NT2/D1 (cell line): ENCODE measurements around the gene APBA2.

Experiments
- DNase-seq: peaks from one replicate; pipeline ENCODE4 v3.0.0-alpha.2; 2011; ENCODE audit warnings: low read depth, low spot score
- H3K27me3 ChIP-seq: 2 replicates; pipeline ENCODE4 v1.6.0; 2011; ENCODE audit warnings: mild to moderate bottlenecking; ENCODE audit not compliant: insufficient read length, insufficient read depth
- H3K36me3 ChIP-seq: 2 replicates; pipeline ENCODE4 v1.6.1; 2011; ENCODE audit warnings: mild to moderate bottlenecking, low read length, mixed read lengths; ENCODE audit not compliant: insufficient read depth, insufficient read length
- H3K4me1 ChIP-seq: 2 replicates; pipeline ENCODE4 v1.5.1; 2011; ENCODE audit not compliant: insufficient read depth, insufficient read length
- H3K4me3 ChIP-seq: 2 replicates; pipeline ENCODE4 v1.5.1; 2011; ENCODE audit warnings: low read depth; ENCODE audit not compliant: insufficient read length
- H3K9ac ChIP-seq: 2 replicates; pipeline ENCODE4 v1.6.0; 2011; ENCODE audit warnings: low read depth; ENCODE audit not compliant: insufficient read length
- H3K9me3 ChIP-seq: 2 replicates; pipeline ENCODE4 v1.5.1; 2011; ENCODE audit warnings: mild to moderate bottlenecking, low read length; ENCODE audit not compliant: insufficient read depth
- SUZ12 ChIP-seq: IDR thresholded peaks from 2 replicates; pipeline ENCODE4 v1.6.1; 2011; ENCODE audit not compliant: insufficient read length, insufficient read depth; ENCODE audit errors: extremely low read depth
- YY1 ChIP-seq: IDR thresholded peaks from 2 replicates; pipeline ENCODE4 v1.6.1; 2011; ENCODE audit not compliant: insufficient read length, insufficient read depth
- ZNF274 ChIP-seq: IDR thresholded peaks from 2 replicates; pipeline ENCODE4 v1.6.1; 2011; ENCODE audit warnings: mild to moderate bottlenecking, low read depth, low read length

Gene APBA2

GRCh38 chr15:29050870-29051269 lies 165.1 kb downstream of the APBA2 start:
- H3K9me3 ChIP-seq: peaks cover 11% of the 10 kb centered on the region; the same call in 1 of the 2 replicates
- no peaks in the 10 kb centered on the region for H3K36me3 ChIP-seq
- no peak overlapping the region for H3K9ac ChIP-seq
- no peaks in the 10 kb centered on the region for H3K27me3 ChIP-seq
- TF ChIP-seq YY1: no peak
- TF ChIP-seq SUZ12: no peak
- no peak for TF ChIP-seq ZNF274
- H3K4me3 ChIP-seq: no peak overlapping the region
- H3K4me1 ChIP-seq: no peaks in the 10 kb centered on the region
- no peak for DNase-seq

GRCh38 chr15:29051422-29051821 lies 165.6 kb downstream of the APBA2 start:
- no peak for TF ChIP-seq ZNF274
- TF ChIP-seq SUZ12: no peak
- no peaks in the 10 kb centered on the region for H3K27me3 ChIP-seq
- no peak overlapping the region for H3K4me3 ChIP-seq
- no peaks in the 10 kb centered on the region for H3K4me1 ChIP-seq
- no peaks in the 10 kb centered on the region for H3K36me3 ChIP-seq
- DNase-seq: no peak
- H3K9ac ChIP-seq: no peak overlapping the region
- peaks cover 11% of the 10 kb centered on the region; the same call in 1 of the 2 replicates for H3K9me3 ChIP-seq

- TF ChIP-seq YY1 (no peak), SUZ12 (no peak), ZNF274 (no peak)
- Histone ChIP-seq H3K4me3 (no peak overlapping the region), H3K36me3 (no peaks in the 10 kb centered on the region), H3K9me3 (peaks cover 11% of the 10 kb centered on the region; the same call in 1 of the 2 replicates), H3K9ac (no peak overlapping the region), H3K27me3 (no peaks in the 10 kb centered on the region), H3K4me1 (no peaks in the 10 kb centered on the region)
- no peak for DNase-seq
Measured at GRCh38 chr15:29053006-29053405, 167.2 kb downstream of the APBA2 start.

- Histone ChIP-seq H3K9ac (no peak overlapping the region), H3K4me1 (no peaks in the 10 kb centered on the region), H3K27me3 (no peaks in the 10 kb centered on the region), H3K36me3 (no peaks in the 10 kb centered on the region), H3K9me3 (peaks cover 11% of the 10 kb centered on the region; the same call in 1 of the 2 replicates), H3K4me3 (no peak overlapping the region)
- TF ChIP-seq ZNF274 (no peak), YY1 (no peak), SUZ12 (no peak)
- DNase-seq: no peak
Measured at GRCh38 chr15:29053661-29054131, 167.9 kb downstream of the APBA2 start.

- TF ChIP-seq SUZ12: no peak
- TF ChIP-seq YY1: no peak
- no peak for TF ChIP-seq ZNF274
- H3K36me3 ChIP-seq: no peaks in the 10 kb centered on the region
- H3K9ac ChIP-seq: no peak overlapping the region
- no peak for DNase-seq
- no peaks in the 10 kb centered on the region for H3K4me1 ChIP-seq
- no peak overlapping the region for H3K4me3 ChIP-seq
- no peaks in the 10 kb centered on the region for H3K27me3 ChIP-seq
- H3K9me3 ChIP-seq: peaks cover 17% of the 10 kb centered on the region; the same call in 1 of the 2 replicates
Measured at GRCh38 chr15:29054171-29055045, 168.6 kb downstream of the APBA2 start.

GRCh38 chr15:29055876-29056275 lies 170.1 kb downstream of the APBA2 start:
- TF ChIP-seq ZNF274: no peak
- TF ChIP-seq SUZ12: no peak
- TF ChIP-seq YY1: no peak
- Histone ChIP-seq H3K36me3 (no peaks in the 10 kb centered on the region), H3K27me3 (no peaks in the 10 kb centered on the region), H3K4me1 (no peaks in the 10 kb centered on the region), H3K4me3 (no peak overlapping the region), H3K9ac (no peak overlapping the region), H3K9me3 (peaks cover 22% of the 10 kb centered on the region; the same call in 1 of the 2 replicates)
- no peak for DNase-seq

- Histone ChIP-seq H3K36me3 (no peaks in the 10 kb centered on the region), H3K4me1 (no peaks in the 10 kb centered on the region), H3K9ac (no peak overlapping the region), H3K9me3 (peaks cover 22% of the 10 kb centered on the region; the same call in 1 of the 2 replicates), H3K27me3 (no peaks in the 10 kb centered on the region), H3K4me3 (no peak overlapping the region)
- peak; percentile 38 for DNase-seq
- TF ChIP-seq ZNF274: no peak
- TF ChIP-seq SUZ12: no peak
- no peak for TF ChIP-seq YY1
Measured at GRCh38 chr15:29056839-29057450, 171.2 kb downstream of the APBA2 start.
